HG03095 (cell line): ENCODE results near the gene ERMARD.

Experiments
- ATAC-seq: cut with Tn5 transposase; IDR thresholded peaks from one replicate; pipeline ENCODE4 v1.9.1; 2021; ENCODE audit warnings: moderate library complexity; ENCODE audit not compliant: unreplicated experiment

Gene ERMARD

GRCh38 chr6:169824848-169825557, 73.6 kb downstream of the ERMARD start:
- no peak for ATAC-seq

GRCh38 chr6:169825558-169826225, 74.3 kb downstream of the ERMARD start:
- ATAC-seq = no peak

- no peak for ATAC-seq
These were observed 75.3 kb downstream of the ERMARD start for GRCh38 chr6:169826697-169827096.

GRCh38 chr6:169827290-169827717, 75.9 kb downstream of the ERMARD start:
- ATAC-seq = no peak

- ATAC-seq = no peak
These were observed 76.8 kb downstream of the ERMARD start for GRCh38 chr6:169828176-169828575.

- ATAC-seq = no peak
These were observed 78.4 kb downstream of the ERMARD start for GRCh38 chr6:169829786-169830185.

- no peak for ATAC-seq
These were observed 79.5 kb downstream of the ERMARD start for GRCh38 chr6:169830876-169831275.
